Measurements from ENCODE around the gene DNM2. TPM values are rescaled to one million over a fixed set of nuclear protein-coding genes. Genes with fewer than 3 reads are reported as not detected.

DNM2 gene
- total RNA-seq, 1 experiment from 2014 or later: 188 TPM

- peaks cover 7% of the 10 kb centered on the region; the same call in 1 of the 2 replicates for H3K4me1 ChIP-seq (replicated peaks; ENCODE audit: insufficient read depth)
- ChIA-PET CTCF (no interaction called here), POLR2A (ENCODE audit: unreplicated experiment) (interaction anchor here (0.6 kb wide), 1 partner anchor 29 kb away, joined by 3 read pairs; no protein-coding TSS in a partner anchor)
- H3K4me2 ChIP-seq: no peak overlapping the region
- no peaks in the 10 kb centered on the region for H3K36me3 ChIP-seq (ENCODE audit: low read depth)
- H3F3A ChIP-seq (ENCODE audit: insufficient read depth, low read depth): 0 out of 2 replicates have a peak, but pooled peaks cover 7% of the 10 kb centered on the region
- peaks cover 89% of the 10 kb centered on the region for H3K79me2 ChIP-seq (ENCODE audit: low read depth)
- DNase-seq: peak in 1 of 2 experiments; percentile 37
- H4K20me1 ChIP-seq (ENCODE audit: insufficient read depth): peaks cover 66% of the 10 kb centered on the region
- H3K27me3 ChIP-seq (ENCODE audit: insufficient read depth, low read depth): no peaks in the 10 kb centered on the region
- H3K9me2 ChIP-seq (ENCODE audit: insufficient read depth): no peaks in the 10 kb centered on the region
- H3K4me3 ChIP-seq: no peak overlapping the region
- no peak overlapping the region for H2AFZ ChIP-seq
- intact Hi-C loops (cut with micrococcal nuclease; ENCODE audit: unreplicated experiment): no loop called here
- H3K27ac ChIP-seq: no peak overlapping the region
- H3K9me3 ChIP-seq (ENCODE audit: insufficient read depth, low read depth): no peaks in the 10 kb centered on the region
- no peak for TF ChIP-seq EZH2 (IDR thresholded peaks at IDR 0.05; ENCODE audit: low read depth)
- no peak for TF ChIP-seq CTCF (conservative IDR thresholded peaks at IDR 0.05)
- no TSS peak for BruUV-seq (replicated peaks)
Measured at GRCh38 chr19:10730932-10731331, 13.1 kb downstream of the DNM2 start.

- Histone ChIP-seq H3K4me1 (replicated peaks; ENCODE audit: insufficient read depth) (peaks cover 3% of the 10 kb centered on the region; the same call in 1 of the 2 replicates), H3K27me3 (ENCODE audit: insufficient read depth, low read depth) (no peaks in the 10 kb centered on the region), H3K36me3 (ENCODE audit: low read depth) (no peaks in the 10 kb centered on the region), H3K9me2 (ENCODE audit: insufficient read depth) (no peaks in the 10 kb centered on the region), H3K9me3 (ENCODE audit: insufficient read depth, low read depth) (no peaks in the 10 kb centered on the region; the same call in 1 of the 2 replicates), H3F3A (ENCODE audit: insufficient read depth, low read depth) (peaks cover 15% of the 10 kb centered on the region; the same call in 1 of the 2 replicates), H3K27ac (no peak overlapping the region), H4K20me1 (ENCODE audit: insufficient read depth) (peaks cover 40% of the 10 kb centered on the region), H3K4me3 (no peak overlapping the region), H3K4me2 (no peak overlapping the region), H2AFZ (no peak overlapping the region), H3K79me2 (ENCODE audit: low read depth) (peaks cover 80% of the 10 kb centered on the region)
- ChIA-PET POLR2A (ENCODE audit: unreplicated experiment) (no interaction called here), CTCF (no interaction called here)
- intact Hi-C loops (cut with micrococcal nuclease; ENCODE audit: unreplicated experiment): no loop called here
- TF ChIP-seq CTCF (conservative IDR thresholded peaks at IDR 0.05) (no peak), EZH2 (IDR thresholded peaks at IDR 0.05; ENCODE audit: low read depth) (no peak)
- BruUV-seq (replicated peaks): no TSS peak
- no peak for DNase-seq
Measured at GRCh38 chr19:10735741-10736140, 17.9 kb downstream of the DNM2 start.

GRCh38 chr19:10736189-10736588 is 18.3 kb downstream of the DNM2 start:
- no peak for TF ChIP-seq EZH2 (IDR thresholded peaks at IDR 0.05; ENCODE audit: low read depth)
- TF ChIP-seq CTCF (conservative IDR thresholded peaks at IDR 0.05): no peak
- no TSS peak for BruUV-seq (replicated peaks)
- no peak for DNase-seq
- H3K4me3 ChIP-seq: no peak overlapping the region
- no peak overlapping the region for H3K4me2 ChIP-seq
- peaks cover 40% of the 10 kb centered on the region for H4K20me1 ChIP-seq (ENCODE audit: insufficient read depth)
- ChIA-PET POLR2A (ENCODE audit: unreplicated experiment) (no interaction called here), CTCF (no interaction called here)
- H3K4me1 ChIP-seq (replicated peaks; ENCODE audit: insufficient read depth): no peaks in the 10 kb centered on the region
- H3K27ac ChIP-seq: no peak overlapping the region
- H3K9me2 ChIP-seq (ENCODE audit: insufficient read depth): no peaks in the 10 kb centered on the region
- H3K27me3 ChIP-seq (ENCODE audit: insufficient read depth, low read depth): no peaks in the 10 kb centered on the region
- intact Hi-C loops (cut with micrococcal nuclease; ENCODE audit: unreplicated experiment): no loop called here
- H3K79me2 ChIP-seq (ENCODE audit: low read depth): peaks cover 80% of the 10 kb centered on the region
- no peak overlapping the region for H2AFZ ChIP-seq
- no peaks in the 10 kb centered on the region; the same call in 1 of the 2 replicates for H3K9me3 ChIP-seq (ENCODE audit: insufficient read depth, low read depth)
- peaks cover 20% of the 10 kb centered on the region; the same call in 1 of the 2 replicates for H3F3A ChIP-seq (ENCODE audit: insufficient read depth, low read depth)
- H3K36me3 ChIP-seq (ENCODE audit: low read depth): no peaks in the 10 kb centered on the region

All from PC-9 (cell line).